ENCODE measurements around the gene SCAP. TPM values are rescaled to one million over a fixed set of nuclear protein-coding genes. Genes with fewer than 3 reads are reported as not detected.
"Not testable (repeated sequence)": the region's sequence is repeated elsewhere in the genome, so short reads cannot be mapped to it uniquely, and the experiment has no call there.

Gene SCAP
- total RNA-seq, 1 donor from 2014 or later: 49.7 TPM

DNA sequence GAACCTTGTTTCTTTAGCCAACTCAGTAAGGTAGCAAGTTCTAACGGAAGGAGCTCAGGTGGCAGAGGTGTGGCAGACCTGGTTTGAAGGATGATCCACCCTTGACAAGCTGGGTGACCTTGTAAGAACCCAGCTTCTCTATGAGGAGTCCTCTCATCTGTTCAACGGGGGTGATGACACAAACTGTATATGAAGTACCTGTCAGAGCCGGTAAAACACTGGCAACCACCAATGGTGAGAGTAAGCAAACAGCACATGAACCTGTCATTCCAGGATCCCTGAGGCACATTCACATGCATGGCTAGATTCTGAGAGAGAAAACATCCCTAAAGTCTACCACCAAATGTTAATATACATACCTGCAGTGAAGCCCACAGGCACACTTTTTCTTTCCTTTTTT, 2.4 kb downstream of the SCAP start:
- no peak for DNase-seq (ENCODE audit: low spot score)
- Mint-ChIP-seq H3K27ac (ENCODE audit: unreplicated experiment) (no peak overlapping the region), H3K36me3 (ENCODE audit: low read depth) (no peaks in the 10 kb centered on the region), H3K4me3 (ENCODE audit: unreplicated experiment) (no peak overlapping the region), H3K4me1 (ENCODE audit: low read depth) (peaks cover 26% of the 10 kb centered on the region), H3K9me3 (ENCODE audit: low read depth) (peaks cover 1% of the 10 kb centered on the region), H3K27me3 (ENCODE audit: low read depth) (no peaks in the 10 kb centered on the region)
- no peak for TF ChIP-seq CTCF (IDR thresholded peaks at IDR 0.05)

DNA sequence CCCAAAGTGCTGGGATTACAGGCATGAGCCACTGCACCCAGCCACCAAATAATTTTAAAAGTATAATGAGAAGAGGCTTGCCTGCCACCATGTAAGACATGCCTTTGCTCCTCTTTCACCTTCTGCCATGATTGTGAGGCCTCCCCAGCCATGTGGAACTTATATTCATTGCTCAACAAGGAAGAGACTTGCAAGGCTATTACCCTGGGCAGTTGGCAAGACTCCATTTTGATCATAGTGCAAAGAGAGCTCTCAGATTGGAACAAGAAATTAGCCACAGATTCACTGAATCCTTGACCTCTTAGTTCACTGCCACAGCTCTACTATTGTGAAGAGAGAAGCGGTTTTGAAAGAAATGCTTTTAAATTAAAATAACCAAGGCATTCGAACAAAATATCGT, 6.1 kb downstream of the SCAP start:
- no peak for TF ChIP-seq CTCF (IDR thresholded peaks at IDR 0.05)
- Mint-ChIP-seq H3K27me3 (ENCODE audit: low read depth) (no peaks in the 10 kb centered on the region), H3K27ac (ENCODE audit: unreplicated experiment) (no peak overlapping the region), H3K9me3 (ENCODE audit: low read depth) (peaks cover 4% of the 10 kb centered on the region), H3K4me3 (ENCODE audit: unreplicated experiment) (no peak overlapping the region), H3K4me1 (ENCODE audit: low read depth) (peaks cover 10% of the 10 kb centered on the region), H3K36me3 (ENCODE audit: low read depth) (peaks cover 3% of the 10 kb centered on the region)
- no peak for DNase-seq (ENCODE audit: low spot score)

DNA sequence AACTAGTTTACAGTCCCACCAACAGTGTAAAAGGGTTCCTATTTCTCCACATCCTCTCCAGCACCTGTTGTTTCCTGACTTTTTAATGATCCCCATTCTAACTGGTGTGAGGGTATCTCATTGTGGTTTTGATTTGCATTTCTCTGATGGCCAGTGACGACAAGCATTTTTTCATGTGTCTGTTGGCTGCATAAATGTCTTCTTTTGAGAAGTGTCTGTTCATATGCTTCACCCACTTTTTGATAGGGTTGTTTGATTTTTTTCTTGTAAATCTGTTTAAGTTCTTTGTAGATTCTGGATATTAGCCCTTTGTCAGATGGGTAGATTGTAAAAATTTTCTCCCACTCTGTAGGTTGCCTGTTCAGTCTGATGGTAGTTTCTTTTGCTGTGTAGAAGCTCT, 7.4 kb downstream of the SCAP start:
- H3K27me3 Mint-ChIP-seq (ENCODE audit: low read depth); H3K27ac Mint-ChIP-seq (ENCODE audit: unreplicated experiment); H3K4me3 Mint-ChIP-seq (ENCODE audit: unreplicated experiment); H3K36me3 Mint-ChIP-seq (ENCODE audit: low read depth); H3K9me3 Mint-ChIP-seq (ENCODE audit: low read depth); DNase-seq (ENCODE audit: low spot score); H3K4me1 Mint-ChIP-seq (ENCODE audit: low read depth): not testable (repeated sequence)

- H3K27me3 Mint-ChIP-seq (ENCODE audit: low read depth): no peaks in the 10 kb centered on the region
- no peak for DNase-seq (ENCODE audit: low spot score)
- H3K4me3 Mint-ChIP-seq (ENCODE audit: unreplicated experiment): no peak overlapping the region
- H3K27ac Mint-ChIP-seq (ENCODE audit: unreplicated experiment): no peak overlapping the region
- H3K4me1 Mint-ChIP-seq (ENCODE audit: low read depth): peaks cover 2% of the 10 kb centered on the region
- H3K36me3 Mint-ChIP-seq (ENCODE audit: low read depth): peaks cover 3% of the 10 kb centered on the region
- H3K9me3 Mint-ChIP-seq (ENCODE audit: low read depth): peaks cover 4% of the 10 kb centered on the region
- TF ChIP-seq CTCF (IDR thresholded peaks at IDR 0.05): no peak
Measured at GRCh38 chr3:47464588-47464987, 11.2 kb downstream of the SCAP start.

- H3K27me3 Mint-ChIP-seq (ENCODE audit: low read depth); DNase-seq (ENCODE audit: low spot score); H3K4me3 Mint-ChIP-seq (ENCODE audit: unreplicated experiment); H3K27ac Mint-ChIP-seq (ENCODE audit: unreplicated experiment); H3K36me3 Mint-ChIP-seq (ENCODE audit: low read depth); H3K9me3 Mint-ChIP-seq (ENCODE audit: low read depth): not testable (repeated sequence)
- peaks cover 12% of the 10 kb centered on the region for H3K4me1 Mint-ChIP-seq (ENCODE audit: low read depth)
Measured at GRCh38 chr3:47459534-47460085, 16.1 kb downstream of the SCAP start.

DNA sequence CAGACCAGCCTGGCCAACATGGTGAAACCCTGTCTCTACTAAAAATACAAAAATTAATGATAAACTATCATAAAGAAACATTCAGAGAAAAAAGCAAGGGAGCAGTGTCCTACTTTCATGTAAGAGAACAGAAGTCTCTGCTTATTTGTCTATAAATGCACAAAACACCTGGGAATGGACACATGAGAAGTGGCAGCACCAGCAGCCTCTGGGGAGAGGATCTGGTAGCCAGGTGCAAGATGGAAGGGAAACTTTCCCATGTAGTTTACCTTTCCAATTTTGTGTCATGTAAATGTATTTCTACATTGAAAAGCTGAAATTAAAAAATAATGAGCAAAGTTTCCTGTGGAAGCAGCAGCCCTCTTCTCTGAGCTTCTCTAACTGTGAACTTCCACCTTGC, 18.8 kb downstream of the SCAP start:
- Mint-ChIP-seq H3K27me3 (ENCODE audit: low read depth) (no peaks in the 10 kb centered on the region), H3K9me3 (ENCODE audit: low read depth) (peaks cover 5% of the 10 kb centered on the region), H3K27ac (ENCODE audit: unreplicated experiment) (peak overlapping the region; percentile 34), H3K4me1 (ENCODE audit: low read depth) (peaks cover 12% of the 10 kb centered on the region), H3K4me3 (ENCODE audit: unreplicated experiment) (no peak overlapping the region), H3K36me3 (ENCODE audit: low read depth) (no peaks in the 10 kb centered on the region)
- TF ChIP-seq CTCF (IDR thresholded peaks at IDR 0.05): no peak
- no peak for DNase-seq (ENCODE audit: low spot score)
